ENCODE results near the gene CDH4. TPM values are rescaled to one million over a fixed set of nuclear protein-coding genes. Genes with fewer than 3 reads are reported as not detected.

The CDH4 gene
- total and polyA plus RNA-seq, 5 donors from 2014 or later, result 0.07 to 0.69 (median 0.49) TPM; not detected in 1

- no peak overlapping the region for H3K4me3 Mint-ChIP-seq
- peaks cover 0 to under 1% (median 0%) of the 10 kb centered on the region in 7 donors for H3K9me3 Mint-ChIP-seq
- ATAC-seq (ENCODE audit: low read depth in 2 of 2) (no peak), DNase-seq (no peak)
- no peak overlapping the region for H3K27ac Mint-ChIP-seq
- Histone ChIP-seq H3K36me3 (ENCODE audit: control insufficient read depth, insufficient read depth, low read length) (no peaks in the 10 kb centered on the region), H3K9me3 (ENCODE audit: control insufficient read depth in 2 of 2, low read length in 2 of 2) (no peaks in the 10 kb centered on the region), H3K4me3 (ENCODE audit: low read depth, low read length) (no peak overlapping the region), H3K27ac (ENCODE audit: insufficient read depth, low read length, poor library complexity, severe bottlenecking) (no peak overlapping the region), H3K4me1 (ENCODE audit: control insufficient read depth, insufficient read depth, low read length, poor library complexity, severe bottlenecking) (no peaks in the 10 kb centered on the region), H3K27me3 (ENCODE audit: control insufficient read depth, insufficient read depth, low read length) (no peaks in the 10 kb centered on the region)
- no peaks in the 10 kb centered on the region for H3K36me3 Mint-ChIP-seq
- peaks cover 4% of the 10 kb centered on the region for H3K27me3 Mint-ChIP-seq
- no peaks in the 10 kb centered on the region for H3K4me1 Mint-ChIP-seq
These were observed 414.4 kb downstream of the CDH4 start for GRCh38 chr20:61666471-61666832.

- Histone ChIP-seq H3K36me3 (ENCODE audit: control insufficient read depth, insufficient read depth, low read length) (no peaks in the 10 kb centered on the region), H3K27me3 (ENCODE audit: control insufficient read depth, insufficient read depth, low read length) (no peaks in the 10 kb centered on the region), H3K9me3 (ENCODE audit: control insufficient read depth in 2 of 2, low read length in 2 of 2) (no peaks in the 10 kb centered on the region), H3K4me1 (ENCODE audit: control insufficient read depth, insufficient read depth, low read length, poor library complexity, severe bottlenecking) (no peaks in the 10 kb centered on the region), H3K4me3 (ENCODE audit: low read depth, low read length) (no peak overlapping the region), H3K27ac (ENCODE audit: insufficient read depth, low read length, poor library complexity, severe bottlenecking) (no peak overlapping the region)
- DNase-seq, result no peak
- Mint-ChIP-seq H3K4me3 (no peak overlapping the region), H3K27ac (peak overlapping the region in 1 of 3 donors; percentile 58), H3K36me3 (no peaks in the 10 kb centered on the region), H3K27me3 (peaks cover 4% of the 10 kb centered on the region), H3K4me1 (no peaks in the 10 kb centered on the region), H3K9me3 (peaks cover 0 to 4% (median 0%) of the 10 kb centered on the region in 7 donors)
- no peak for ATAC-seq (ENCODE audit: low read depth in 2 of 2)
These were observed 415.2 kb downstream of the CDH4 start for GRCh38 chr20:61667056-61667792.

- no peak overlapping the region for H3K27ac ChIP-seq (ENCODE audit: insufficient read depth, low read length, poor library complexity, severe bottlenecking)
- no peaks in the 10 kb centered on the region for H3K36me3 Mint-ChIP-seq
- ATAC-seq (ENCODE audit: low read depth in 2 of 2), result no peak
- H3K36me3 ChIP-seq (ENCODE audit: control insufficient read depth, insufficient read depth, low read length), result no peaks in the 10 kb centered on the region
- H3K27ac Mint-ChIP-seq, result peak overlapping the region in 1 of 3 donors; percentile 58
- H3K27me3 Mint-ChIP-seq, result peaks cover 4% of the 10 kb centered on the region
- H3K27me3 ChIP-seq (ENCODE audit: control insufficient read depth, insufficient read depth, low read length), result no peaks in the 10 kb centered on the region
- H3K4me3 Mint-ChIP-seq, result no peak overlapping the region
- H3K4me1 Mint-ChIP-seq, result no peaks in the 10 kb centered on the region
- no peak overlapping the region for H3K4me3 ChIP-seq (ENCODE audit: low read depth, low read length)
- peaks cover 0 to 4% (median 0%) of the 10 kb centered on the region in 7 donors for H3K9me3 Mint-ChIP-seq
- no peaks in the 10 kb centered on the region for H3K9me3 ChIP-seq (ENCODE audit: control insufficient read depth in 2 of 2, low read length in 2 of 2)
- no peak for DNase-seq
- no peaks in the 10 kb centered on the region for H3K4me1 ChIP-seq (ENCODE audit: control insufficient read depth, insufficient read depth, low read length, poor library complexity, severe bottlenecking)
These were observed 416.1 kb downstream of the CDH4 start for GRCh38 chr20:61668065-61668650.

- no peaks in the 10 kb centered on the region for H3K36me3 Mint-ChIP-seq
- no peak for ATAC-seq (ENCODE audit: low read depth in 2 of 2)
- peaks cover 4% of the 10 kb centered on the region for H3K27me3 Mint-ChIP-seq
- Histone ChIP-seq H3K4me1 (ENCODE audit: control insufficient read depth, insufficient read depth, low read length, poor library complexity, severe bottlenecking) (no peaks in the 10 kb centered on the region), H3K4me3 (ENCODE audit: low read depth, low read length) (no peak overlapping the region), H3K27ac (ENCODE audit: insufficient read depth, low read length, poor library complexity, severe bottlenecking) (no peak overlapping the region), H3K27me3 (ENCODE audit: control insufficient read depth, insufficient read depth, low read length) (no peaks in the 10 kb centered on the region), H3K9me3 (ENCODE audit: control insufficient read depth in 2 of 2, low read length in 2 of 2) (no peaks in the 10 kb centered on the region), H3K36me3 (ENCODE audit: control insufficient read depth, insufficient read depth, low read length) (no peaks in the 10 kb centered on the region)
- peak overlapping the region in 1 of 3 donors; percentile 77 for H3K27ac Mint-ChIP-seq
- peaks cover 0 to 4% (median 0%) of the 10 kb centered on the region in 7 donors for H3K9me3 Mint-ChIP-seq
- H3K4me1 Mint-ChIP-seq, result no peaks in the 10 kb centered on the region
- no peak overlapping the region for H3K4me3 Mint-ChIP-seq
- DNase-seq, result no peak
These were observed 416.9 kb downstream of the CDH4 start for GRCh38 chr20:61668771-61669503.

GRCh38 chr20:61670274-61670673 lies 418.2 kb downstream of the CDH4 start:
- Mint-ChIP-seq H3K36me3 (no peaks in the 10 kb centered on the region), H3K27ac (no peak overlapping the region), H3K4me1 (no peaks in the 10 kb centered on the region), H3K4me3 (no peak overlapping the region), H3K27me3 (peaks cover 4% of the 10 kb centered on the region), H3K9me3 (peaks cover 0 to 4% (median 0%) of the 10 kb centered on the region in 7 donors)
- Histone ChIP-seq H3K36me3 (ENCODE audit: control insufficient read depth, insufficient read depth, low read length) (no peaks in the 10 kb centered on the region), H3K9me3 (ENCODE audit: control insufficient read depth in 2 of 2, low read length in 2 of 2) (no peaks in the 10 kb centered on the region), H3K27me3 (ENCODE audit: control insufficient read depth, insufficient read depth, low read length) (no peaks in the 10 kb centered on the region), H3K27ac (ENCODE audit: insufficient read depth, low read length, poor library complexity, severe bottlenecking) (no peak overlapping the region), H3K4me1 (ENCODE audit: control insufficient read depth, insufficient read depth, low read length, poor library complexity, severe bottlenecking) (no peaks in the 10 kb centered on the region), H3K4me3 (ENCODE audit: low read depth, low read length) (no peak overlapping the region)
- DNase-seq, result no peak
- no peak for ATAC-seq (ENCODE audit: low read depth in 2 of 2)

GRCh38 chr20:61671559-61671958 lies 419.5 kb downstream of the CDH4 start:
- Mint-ChIP-seq H3K36me3 (no peaks in the 10 kb centered on the region), H3K4me3 (no peak overlapping the region), H3K9me3 (peaks cover 0 to 4% (median 0%) of the 10 kb centered on the region in 7 donors), H3K27me3 (peaks cover 4% of the 10 kb centered on the region), H3K27ac (peak overlapping the region in 2 of 3 donors; percentile 45 to 74), H3K4me1 (no peaks in the 10 kb centered on the region)
- Histone ChIP-seq H3K4me3 (ENCODE audit: low read depth, low read length) (no peak overlapping the region), H3K9me3 (ENCODE audit: control insufficient read depth in 2 of 2, low read length in 2 of 2) (no peaks in the 10 kb centered on the region), H3K4me1 (ENCODE audit: control insufficient read depth, insufficient read depth, low read length, poor library complexity, severe bottlenecking) (no peaks in the 10 kb centered on the region), H3K27me3 (ENCODE audit: control insufficient read depth, insufficient read depth, low read length) (no peaks in the 10 kb centered on the region), H3K36me3 (ENCODE audit: control insufficient read depth, insufficient read depth, low read length) (no peaks in the 10 kb centered on the region), H3K27ac (ENCODE audit: insufficient read depth, low read length, poor library complexity, severe bottlenecking) (no peak overlapping the region)
- ATAC-seq (ENCODE audit: low read depth in 2 of 2) (no peak), DNase-seq (no peak)

GRCh38 chr20:61673152-61673847 lies 421.2 kb downstream of the CDH4 start:
- Histone ChIP-seq H3K27ac (ENCODE audit: insufficient read depth, low read length, poor library complexity, severe bottlenecking) (no peak overlapping the region), H3K4me3 (ENCODE audit: low read depth, low read length) (no peak overlapping the region), H3K27me3 (ENCODE audit: control insufficient read depth, insufficient read depth, low read length) (no peaks in the 10 kb centered on the region), H3K9me3 (ENCODE audit: control insufficient read depth in 2 of 2, low read length in 2 of 2) (no peaks in the 10 kb centered on the region), H3K4me1 (ENCODE audit: control insufficient read depth, insufficient read depth, low read length, poor library complexity, severe bottlenecking) (no peaks in the 10 kb centered on the region), H3K36me3 (ENCODE audit: control insufficient read depth, insufficient read depth, low read length) (no peaks in the 10 kb centered on the region)
- Mint-ChIP-seq H3K9me3 (peaks cover 0 to 4% (median 0%) of the 10 kb centered on the region in 7 donors), H3K27ac (no peak overlapping the region), H3K27me3 (peaks cover 4% of the 10 kb centered on the region), H3K4me1 (no peaks in the 10 kb centered on the region), H3K4me3 (no peak overlapping the region), H3K36me3 (no peaks in the 10 kb centered on the region)
- no peak for ATAC-seq (ENCODE audit: low read depth in 2 of 2)
- no peak for DNase-seq

Measured in CD4-positive, CD25-positive, alpha-beta regulatory T cell (primary cell).